Duodenal mucosa (tissue), 2 donors: ENCODE results near the gene CACNA2D1.
"Not testable (repeated sequence)": the region's sequence is repeated elsewhere in the genome, so short reads cannot be mapped to it uniquely, and the experiment has no call there.

Experiments
- H3K27ac ChIP-seq: one replicate; pipeline ENCODE4 v1.7.0; 2013; ENCODE audit warnings: low read depth, low read length
- H3K27me3 ChIP-seq, 2 donors: one replicate each; pipeline ENCODE4 v1.7.0; 2013; ENCODE audit warnings: low read length in 2 of 2, control low read depth in 1 of 2; ENCODE audit not compliant: insufficient read depth in 2 of 2, control insufficient read depth in 1 of 2
- H3K36me3 ChIP-seq, 2 donors: one replicate each; pipeline ENCODE4 v1.7.0; 2013; ENCODE audit warnings: low read length in 2 of 2, control low read depth in 1 of 2; ENCODE audit not compliant: insufficient read depth in 2 of 2, control insufficient read depth in 1 of 2
- H3K4me1 ChIP-seq, 2 donors: one replicate each; pipeline ENCODE4 v1.7.0; 2013; ENCODE audit warnings: low read length in 2 of 2, control low read depth in 1 of 2; ENCODE audit not compliant: insufficient read depth in 2 of 2, control insufficient read depth in 1 of 2
- H3K4me3 ChIP-seq, 2 donors: one replicate each; pipeline ENCODE4 v1.7.0; 2013; ENCODE audit warnings: low read length in 2 of 2, low read depth in 1 of 2
- H3K9ac ChIP-seq, 2 donors: one replicate each; pipeline ENCODE4 v1.7.0; 2013; ENCODE audit warnings: low read length in 2 of 2, low read depth in 1 of 2
- H3K9me3 ChIP-seq, 2 donors: one replicate each; pipeline ENCODE4 v1.7.0; 2013; ENCODE audit warnings: low read length in 2 of 2, control low read depth in 1 of 2; ENCODE audit not compliant: control insufficient read depth in 1 of 2

CACNA2D1 gene

GRCh38 chr7:82395147-82395546 is 48.4 kb downstream of the CACNA2D1 start:
- Histone ChIP-seq H3K4me1 (no peaks in the 10 kb centered on the region), H3K27ac (no peak overlapping the region), H3K9me3 (no peaks in the 10 kb centered on the region), H3K27me3 (no peaks in the 10 kb centered on the region), H3K36me3 (no peaks in the 10 kb centered on the region), H3K4me3 (no peak overlapping the region), H3K9ac (no peak overlapping the region)

DNA sequence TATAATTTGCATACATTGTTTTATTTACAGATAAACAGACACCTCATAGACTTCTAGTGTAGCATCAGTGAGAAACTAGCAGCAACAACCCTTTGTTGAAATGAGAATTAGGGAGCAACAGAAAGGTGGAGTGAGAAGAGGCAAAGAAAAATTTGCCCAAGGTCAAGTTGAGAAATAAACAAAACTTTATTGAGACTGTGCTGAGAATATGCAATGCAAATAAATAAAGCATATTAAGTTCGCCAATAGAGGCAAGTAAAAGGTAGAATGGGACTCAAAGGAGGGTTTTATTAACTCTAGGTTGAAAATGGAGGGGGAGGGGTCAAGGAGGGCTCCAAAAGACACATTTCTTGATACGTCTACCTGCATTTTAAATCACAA is 49.7 kb downstream of the CACNA2D1 start:
- Histone ChIP-seq H3K9ac (no peak overlapping the region), H3K27ac (no peak overlapping the region), H3K36me3 (no peaks in the 10 kb centered on the region), H3K4me1 (no peaks in the 10 kb centered on the region), H3K4me3 (no peak overlapping the region), H3K27me3 (no peaks in the 10 kb centered on the region), H3K9me3 (no peaks in the 10 kb centered on the region)

- H3K27ac ChIP-seq, result no peak overlapping the region
- no peaks in the 10 kb centered on the region for H3K9me3 ChIP-seq
- no peak overlapping the region for H3K9ac ChIP-seq
- H3K27me3 ChIP-seq, result no peaks in the 10 kb centered on the region
- H3K36me3 ChIP-seq, result no peaks in the 10 kb centered on the region
- H3K4me3 ChIP-seq, result no peak overlapping the region
- H3K4me1 ChIP-seq, result peaks cover 0 to 4% of the 10 kb centered on the region in 2 donors
These were observed 50.3 kb downstream of the CACNA2D1 start for GRCh38 chr7:82393076-82393839.

- Histone ChIP-seq H3K4me1 (peaks cover 0 to 5% of the 10 kb centered on the region in 2 donors), H3K36me3 (no peaks in the 10 kb centered on the region), H3K9me3 (no peaks in the 10 kb centered on the region), H3K27ac (no peak overlapping the region), H3K9ac (no peak overlapping the region), H3K27me3 (no peaks in the 10 kb centered on the region), H3K4me3 (no peak overlapping the region)
These were observed 52.6 kb downstream of the CACNA2D1 start for GRCh38 chr7:82390936-82391335.

- Histone ChIP-seq H3K27ac (no peak overlapping the region), H3K27me3 (no peaks in the 10 kb centered on the region), H3K9me3 (no peaks in the 10 kb centered on the region), H3K4me3 (no peak overlapping the region), H3K4me1 (peaks cover 0 to 5% of the 10 kb centered on the region in 2 donors), H3K36me3 (no peaks in the 10 kb centered on the region), H3K9ac (no peak overlapping the region)
These were observed 53.7 kb downstream of the CACNA2D1 start for GRCh38 chr7:82389876-82390275.

DNA sequence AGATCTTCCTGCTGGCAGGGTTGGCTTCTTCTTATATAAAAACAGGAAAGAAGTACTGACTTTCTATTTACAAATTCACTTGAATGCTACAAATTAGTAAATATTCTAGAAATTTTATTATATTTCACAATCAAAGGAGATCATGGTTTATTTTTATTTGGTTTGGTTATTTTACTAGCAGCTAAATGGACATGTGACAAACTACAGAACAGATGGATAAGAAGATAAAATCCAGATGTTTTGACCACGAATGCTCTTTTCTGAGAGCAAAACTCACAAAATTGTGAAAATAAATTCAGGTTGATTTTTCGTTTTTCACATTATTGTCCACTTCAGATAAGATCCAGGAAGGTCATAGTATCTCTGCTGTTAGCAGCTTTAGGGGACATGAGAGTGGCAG is 55.4 kb downstream of the CACNA2D1 start:
- Histone ChIP-seq H3K4me1 (peaks cover 0 to 5% of the 10 kb centered on the region in 2 donors), H3K36me3 (no peaks in the 10 kb centered on the region), H3K9ac (no peak overlapping the region), H3K27me3 (no peaks in the 10 kb centered on the region), H3K9me3 (no peaks in the 10 kb centered on the region), H3K27ac (no peak overlapping the region), H3K4me3 (no peak overlapping the region)

DNA sequence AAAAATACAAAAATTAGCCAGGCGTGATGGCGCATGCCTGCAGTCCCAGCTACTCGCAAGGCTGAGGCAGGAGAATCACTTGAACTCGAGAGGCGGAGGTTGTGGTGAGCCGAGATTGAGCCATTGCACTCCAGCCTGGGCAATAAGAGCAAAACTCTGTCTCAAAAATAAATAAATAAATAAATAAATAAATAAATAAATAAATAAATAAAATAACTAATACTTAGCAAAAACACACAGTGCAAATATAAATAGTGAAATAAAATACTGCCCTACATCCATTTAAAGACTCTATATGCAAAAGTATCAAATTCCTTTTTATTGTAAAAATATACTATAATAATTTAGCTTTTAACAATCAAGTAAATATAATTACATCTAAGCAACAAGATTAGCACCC is 57.0 kb downstream of the CACNA2D1 start:
- not testable (repeated sequence) for H3K9ac ChIP-seq, H3K27me3 ChIP-seq, H3K9me3 ChIP-seq, H3K36me3 ChIP-seq, H3K27ac ChIP-seq, H3K4me1 ChIP-seq, H3K4me3 ChIP-seq

- Histone ChIP-seq H3K9me3 (no peaks in the 10 kb centered on the region), H3K9ac (no peak overlapping the region), H3K27ac (no peak overlapping the region), H3K36me3 (no peaks in the 10 kb centered on the region), H3K4me3 (no peak overlapping the region), H3K4me1 (peaks cover 0 to 5% of the 10 kb centered on the region in 2 donors), H3K27me3 (no peaks in the 10 kb centered on the region)
These were observed 58.8 kb downstream of the CACNA2D1 start for GRCh38 chr7:82384779-82385178.

DNA sequence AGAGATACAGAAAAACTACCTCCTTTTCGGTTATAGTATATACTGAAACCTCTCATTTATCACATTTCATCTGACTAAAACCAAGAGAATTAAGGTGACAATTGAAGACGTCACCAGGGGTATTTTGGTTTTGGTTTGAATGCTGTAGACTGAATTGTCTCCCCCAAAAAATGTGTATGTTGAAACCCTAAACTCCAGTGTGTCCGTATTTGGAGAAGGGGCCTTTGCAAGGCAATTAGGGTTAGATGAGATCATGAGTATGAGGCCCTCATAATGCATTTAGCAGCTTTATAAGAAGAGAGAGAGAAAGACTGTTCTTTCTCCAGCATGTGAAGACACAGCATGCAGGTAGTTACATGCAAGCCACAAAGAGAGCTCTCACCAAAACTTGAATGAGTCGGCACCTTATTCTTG is 59.5 kb downstream of the CACNA2D1 start:
- Histone ChIP-seq H3K9ac (no peak overlapping the region), H3K4me3 (no peak overlapping the region), H3K9me3 (no peaks in the 10 kb centered on the region), H3K27ac (no peak overlapping the region), H3K4me1 (peaks cover 0 to 5% of the 10 kb centered on the region in 2 donors), H3K27me3 (no peaks in the 10 kb centered on the region), H3K36me3 (no peaks in the 10 kb centered on the region)

GRCh38 chr7:82382276-82382675 is 61.3 kb downstream of the CACNA2D1 start:
- H3K27ac ChIP-seq, result no peak overlapping the region
- no peaks in the 10 kb centered on the region for H3K27me3 ChIP-seq
- H3K9ac ChIP-seq, result no peak overlapping the region
- no peaks in the 10 kb centered on the region for H3K4me1 ChIP-seq
- H3K9me3 ChIP-seq, result no peaks in the 10 kb centered on the region
- no peak overlapping the region for H3K4me3 ChIP-seq
- H3K36me3 ChIP-seq, result no peaks in the 10 kb centered on the region
